Right ventricle myocardium inferior (tissue), 1 donor: ENCODE data around the gene SPAG4. TPM values are rescaled to one million over a fixed set of nuclear protein-coding genes. Genes with fewer than 3 reads are reported as not detected.

Source experiments
- ATAC-seq: fragments of 200-7000 bp; cut with Tn5 transposase; one replicate; pipeline ENCODE4 v1.9.1; 2020; ENCODE audit warnings: mild to moderate bottlenecking, moderate library complexity
- DNase-seq: peaks from one replicate; pipeline ENCODE4 v3.0.0; 2021; ENCODE audit errors: missing footprints
- intact Hi-C: fragments of 100-400 bp; cut with DNase I; formaldehyde crosslinking; loops from one replicate; pipeline ENCODE4 v1.11.0; 2022
- total RNA-seq: library from RNA; stranded (reverse); fragmentation: NEBNext Ultra II Directional; extraction: Animal tissue kit (Norgen Biotek cat#: 25700); gene quantifications from one replicate; pipeline ENCODE4 v1.2.1, GENCODE V29; 2021
- donor health status: DM: no; HTN: yes; CAD: no; lungs with severe emphysema.

Gene SPAG4
- total RNA-seq, 1 donor from 2014 or later: 1.6 TPM

DNA sequence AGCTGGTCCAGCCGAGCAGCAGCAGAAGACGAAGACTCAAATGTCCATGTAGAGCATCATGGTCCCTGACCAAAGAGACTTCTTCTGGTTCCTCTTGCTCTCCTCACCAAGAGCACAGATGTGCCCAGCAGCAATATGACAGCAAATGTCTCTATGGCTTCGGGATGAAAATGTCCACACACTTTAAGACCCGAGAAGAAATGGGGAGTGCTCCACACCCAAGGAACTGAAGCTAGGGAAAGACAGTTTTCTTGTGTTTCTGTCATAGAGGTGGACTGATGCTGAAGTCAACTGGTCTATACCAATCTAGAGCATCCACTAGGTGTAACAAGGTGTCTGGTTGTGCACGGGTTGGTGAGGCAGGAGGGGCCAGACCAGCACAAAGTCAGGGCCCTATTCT, 53.6 kb downstream of the SPAG4 start:
- no peak for ATAC-seq
- DNase-seq: no peak
- intact Hi-C loops: no loop called here

- ATAC-seq (no peak), DNase-seq (no peak)
- intact Hi-C loops: no loop called here
Observed at GRCh38 chr20:35669681-35670080, 54.1 kb downstream of the SPAG4 start.

Other genes with a start within 250 kb of the SPAG4 start
- gene UQCC1, start 203.9 kb upstream of the SPAG4 start, total RNA-seq: 148 TPM
- gene GDF5, start 177.6 kb upstream of the SPAG4 start, total RNA-seq: 0.08 TPM
- 15.9 TPM for gene CEP250, start 160.2 kb upstream of the SPAG4 start, total RNA-seq
- not detected for gene C20orf173, start 86.2 kb upstream of the SPAG4 start, total RNA-seq
- 94.8 TPM for gene ERGIC3, start 73.8 kb upstream of the SPAG4 start, total RNA-seq
- 49.6 TPM for gene CPNE1, start 49.1 kb downstream of the SPAG4 start, total RNA-seq
- 41.4 TPM for gene RBM12, start 49.1 kb downstream of the SPAG4 start, total RNA-seq
- 54.3 TPM for gene NFS1, start 83.5 kb downstream of the SPAG4 start, total RNA-seq
- 190 TPM for gene ROMO1, start 83.6 kb downstream of the SPAG4 start, total RNA-seq
- gene RBM39, start 126.4 kb downstream of the SPAG4 start, total RNA-seq: 133 TPM
- 36.7 TPM for gene PHF20, start 156.2 kb downstream of the SPAG4 start, total RNA-seq